Loucy (cell line): ENCODE results near the gene BRD4.

Experiments used
- H2AFZ ChIP-seq: fragments of 200-600 bp; sonication (generic); 2 replicates; pipeline ENCODE4 v1.6.0; 2016; ENCODE audit warnings: antibody characterized with exemption, mild to moderate bottlenecking, low read length, moderate library complexity
- H3F3A ChIP-seq: fragments of 200-600 bp; 2 replicates; pipeline ENCODE4 v1.6.0; 2016; ENCODE audit warnings: antibody characterized with exemption, low read depth, mild to moderate bottlenecking
- H3K27me3 ChIP-seq: fragments of 200-600 bp; sonication (generic); 2 replicates; pipeline ENCODE4 v1.6.1; 2014; ENCODE audit warnings: low read length, mild to moderate bottlenecking; ENCODE audit not compliant: insufficient read depth, poor library complexity, severe bottlenecking
- H3K36me3 ChIP-seq: fragments of 200-600 bp; sonication (generic); 2 replicates; pipeline ENCODE4 v1.6.1; 2016; ENCODE audit warnings: low read length; ENCODE audit not compliant: insufficient read depth
- H3K4me1 ChIP-seq: fragments of 200-600 bp; sonication (generic); 2 replicates; pipeline ENCODE4 v1.5.1; 2014; ENCODE audit warnings: low read length, mild to moderate bottlenecking; ENCODE audit not compliant: insufficient read depth, poor library complexity, severe bottlenecking
- H3K4me2 ChIP-seq: fragments of 200-600 bp; sonication (generic); 2 replicates; pipeline ENCODE4 v1.6.0; 2014; ENCODE audit warnings: antibody characterized with exemption, low read length, low read depth, mild to moderate bottlenecking; ENCODE audit not compliant: poor library complexity, severe bottlenecking
- H3K4me3 ChIP-seq: fragments of 200-600 bp; sonication (generic); 2 replicates; pipeline ENCODE4 v1.5.1; 2014; ENCODE audit warnings: low read length, mild to moderate bottlenecking, mixed read lengths; ENCODE audit not compliant: poor library complexity, severe bottlenecking
- H3K79me2 ChIP-seq: fragments of 200-600 bp; sonication (generic); 2 replicates; pipeline ENCODE4 v1.6.1; 2014; ENCODE audit warnings: low read length; ENCODE audit not compliant: insufficient read depth
- H3K9ac ChIP-seq: fragments of 200-600 bp; sonication (generic); 2 replicates; pipeline ENCODE4 v1.6.0; 2014; ENCODE audit warnings: mild to moderate bottlenecking, low read depth, low read length, moderate library complexity; ENCODE audit not compliant: poor library complexity, severe bottlenecking
- H3K9me2 ChIP-seq: fragments of 200-600 bp; sonication (generic); replicated peaks from 2 replicates; pipeline ENCODE4 v1.6.1; 2016; ENCODE audit warnings: low read depth, low read length, mixed read lengths
- H3K9me3 ChIP-seq: fragments of 200-600 bp; sonication (generic); 2 replicates; pipeline ENCODE4 v1.6.1; 2014; ENCODE audit warnings: mild to moderate bottlenecking, antibody characterized with exemption, low read length, low read depth; ENCODE audit not compliant: insufficient read depth
- H4K20me1 ChIP-seq: fragments of 200-600 bp; sonication (generic); 2 replicates; pipeline ENCODE4 v1.6.0; 2014; ENCODE audit warnings: antibody characterized with exemption, low read length, mild to moderate bottlenecking; ENCODE audit not compliant: insufficient read depth, poor library complexity, severe bottlenecking
- EZH2phosphoT487 ChIP-seq: fragments of 200-600 bp; IDR thresholded peaks from 2 replicates; pipeline ENCODE4 v1.6.1; 2018; ENCODE audit warnings: antibody characterized with exemption, mild to moderate bottlenecking, moderate library complexity, borderline replicate concordance
- TF ChIP-seq, protein P1 (sequence below): fragments of 200-600 bp; sonication (generic); conservative IDR thresholded peaks from 2 replicates; pipeline ENCODE4 v1.5.1; 2014; ENCODE audit warnings: mild to moderate bottlenecking, antibody characterized with exemption, low read length

The BRD4 gene

DNA sequence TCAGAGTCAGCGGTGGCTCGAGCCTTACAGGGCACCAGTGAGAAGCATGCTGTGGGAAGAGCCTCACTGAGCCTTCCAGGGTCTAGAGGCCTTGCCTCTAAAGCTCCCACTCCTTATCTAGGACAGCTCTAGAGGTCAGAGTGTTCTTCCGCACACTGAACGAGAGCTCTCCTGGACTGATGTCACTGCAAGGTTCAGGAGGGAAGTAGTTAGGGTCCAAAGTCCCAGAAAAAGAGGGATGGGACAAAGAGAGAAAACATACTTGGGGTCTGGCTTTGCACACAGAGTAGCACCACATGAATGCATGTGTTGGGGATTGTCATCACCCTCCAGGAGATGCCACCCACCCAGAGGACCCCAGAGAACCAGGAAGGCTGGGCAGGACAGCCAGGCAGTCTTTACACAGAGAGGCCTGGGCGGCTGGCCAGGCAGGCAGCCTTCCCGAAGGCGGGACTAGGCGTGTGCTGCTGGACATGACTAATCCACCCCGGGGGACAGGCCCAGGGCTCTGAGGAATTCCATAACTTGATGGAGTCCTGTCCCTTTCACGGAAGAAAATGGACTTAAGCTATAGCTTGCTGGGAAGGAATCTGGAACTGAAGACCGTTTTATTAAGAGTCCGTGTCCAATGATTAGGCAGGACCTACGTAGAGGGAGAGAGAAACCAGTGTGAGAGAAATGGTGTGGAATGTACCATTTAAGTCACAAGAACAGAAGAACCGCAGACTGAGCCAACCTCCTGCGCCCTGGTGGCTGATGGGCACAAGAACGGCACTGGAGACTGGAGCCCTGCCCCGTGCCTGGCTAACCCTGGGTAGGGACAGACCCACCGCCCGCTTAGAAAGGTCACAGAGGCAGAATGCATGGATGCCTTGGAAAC is 83.5 kb downstream of the BRD4 start:
- H3K4me3 ChIP-seq, result no peak overlapping the region
- H3K4me1 ChIP-seq, result no peaks in the 10 kb centered on the region
- peaks cover 18% of the 10 kb centered on the region for H4K20me1 ChIP-seq
- no peaks in the 10 kb centered on the region for H3F3A ChIP-seq
- no peaks in the 10 kb centered on the region for H3K9me2 ChIP-seq
- no peaks in the 10 kb centered on the region for H3K9me3 ChIP-seq
- peaks cover 95% of the 10 kb centered on the region; the same call in 1 of the 2 replicates for H3K36me3 ChIP-seq
- H3K79me2 ChIP-seq, result peaks cover 4% of the 10 kb centered on the region; the same call in 1 of the 2 replicates
- no peak overlapping the region for H3K4me2 ChIP-seq
- TF ChIP-seq, protein P1, sequence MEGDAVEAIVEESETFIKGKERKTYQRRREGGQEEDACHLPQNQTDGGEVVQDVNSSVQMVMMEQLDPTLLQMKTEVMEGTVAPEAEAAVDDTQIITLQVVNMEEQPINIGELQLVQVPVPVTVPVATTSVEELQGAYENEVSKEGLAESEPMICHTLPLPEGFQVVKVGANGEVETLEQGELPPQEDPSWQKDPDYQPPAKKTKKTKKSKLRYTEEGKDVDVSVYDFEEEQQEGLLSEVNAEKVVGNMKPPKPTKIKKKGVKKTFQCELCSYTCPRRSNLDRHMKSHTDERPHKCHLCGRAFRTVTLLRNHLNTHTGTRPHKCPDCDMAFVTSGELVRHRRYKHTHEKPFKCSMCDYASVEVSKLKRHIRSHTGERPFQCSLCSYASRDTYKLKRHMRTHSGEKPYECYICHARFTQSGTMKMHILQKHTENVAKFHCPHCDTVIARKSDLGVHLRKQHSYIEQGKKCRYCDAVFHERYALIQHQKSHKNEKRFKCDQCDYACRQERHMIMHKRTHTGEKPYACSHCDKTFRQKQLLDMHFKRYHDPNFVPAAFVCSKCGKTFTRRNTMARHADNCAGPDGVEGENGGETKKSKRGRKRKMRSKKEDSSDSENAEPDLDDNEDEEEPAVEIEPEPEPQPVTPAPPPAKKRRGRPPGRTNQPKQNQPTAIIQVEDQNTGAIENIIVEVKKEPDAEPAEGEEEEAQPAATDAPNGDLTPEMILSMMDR, result no peak
- TF ChIP-seq EZH2phosphoT487, result no peak
- no peak overlapping the region for H3K9ac ChIP-seq
- H2AFZ ChIP-seq, result no peak overlapping the region
- no peaks in the 10 kb centered on the region for H3K27me3 ChIP-seq

DNA sequence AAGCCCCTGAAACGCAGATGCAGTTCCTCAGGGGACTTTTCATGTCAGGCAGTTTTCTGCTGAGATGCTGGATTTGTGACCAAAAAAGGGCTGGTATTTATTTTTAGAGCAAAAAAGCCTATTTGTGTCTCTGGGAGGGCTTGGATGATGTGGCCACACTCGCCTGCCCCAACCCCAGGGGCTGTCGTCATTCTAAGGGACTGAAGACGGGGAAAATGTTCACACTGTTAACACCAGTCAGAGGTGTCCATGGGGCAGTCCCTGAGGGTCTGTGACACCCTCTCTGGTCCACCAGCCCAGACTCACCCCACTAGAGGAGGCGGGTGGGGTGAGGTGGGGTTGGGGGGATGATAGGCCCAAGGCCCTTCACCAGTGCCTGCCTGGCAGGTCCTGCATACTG is 84.2 kb downstream of the BRD4 start:
- Histone ChIP-seq H3K4me3 (no peak overlapping the region), H3K4me2 (no peak overlapping the region), H3K9me2 (no peaks in the 10 kb centered on the region), H4K20me1 (peaks cover 18% of the 10 kb centered on the region), H3K79me2 (peaks cover 4% of the 10 kb centered on the region; the same call in 1 of the 2 replicates), H3F3A (no peaks in the 10 kb centered on the region), H3K36me3 (peaks cover 94% of the 10 kb centered on the region; the same call in 1 of the 2 replicates), H2AFZ (no peak overlapping the region), H3K4me1 (no peaks in the 10 kb centered on the region), H3K9me3 (no peaks in the 10 kb centered on the region), H3K27me3 (no peaks in the 10 kb centered on the region), H3K9ac (no peak overlapping the region)
- TF ChIP-seq, protein P1, result no peak
- TF ChIP-seq EZH2phosphoT487, result no peak

DNA sequence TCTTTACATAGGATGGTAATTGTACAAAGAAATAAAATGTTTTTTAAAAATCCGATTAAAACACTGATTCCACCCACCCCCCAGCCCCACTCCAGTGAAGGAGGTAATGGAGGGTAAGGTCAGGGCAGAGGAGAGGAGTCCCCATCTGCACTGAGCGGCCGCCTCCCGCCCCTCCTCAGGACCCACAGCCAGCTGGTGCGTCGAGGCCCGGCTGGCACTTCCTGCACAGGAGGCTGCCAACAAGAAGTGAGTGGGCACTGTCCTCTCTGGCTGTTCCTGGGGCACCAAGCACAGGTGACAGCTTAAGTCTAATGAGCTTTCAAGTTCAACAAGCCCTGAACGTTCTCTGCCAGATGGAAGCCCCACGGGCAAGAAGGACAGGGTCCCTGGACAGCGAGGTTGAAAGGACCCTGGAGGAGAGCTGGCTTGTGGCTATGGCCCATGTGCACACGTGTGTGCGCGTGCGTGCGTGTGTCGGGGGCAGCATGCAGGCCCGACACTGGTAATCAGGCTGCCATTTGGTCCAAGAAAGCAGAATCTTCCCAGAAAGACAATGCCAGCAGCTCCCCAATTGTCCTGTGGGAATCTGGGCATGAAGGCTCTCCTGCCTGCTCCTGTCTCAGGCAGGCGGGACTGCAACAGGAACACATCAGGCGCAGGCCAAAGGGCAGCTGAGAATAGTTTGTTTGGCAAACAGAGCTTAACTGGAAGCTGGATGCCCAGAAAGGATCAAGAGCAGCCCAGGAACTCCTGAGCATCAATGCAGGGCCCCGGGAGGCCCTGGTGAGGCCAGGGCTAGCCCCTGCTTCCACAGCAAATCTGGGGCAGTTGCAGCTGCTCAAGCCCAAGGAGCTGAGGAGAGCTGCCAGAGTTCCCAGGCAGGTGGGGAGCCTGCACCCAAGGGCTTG is 85.0 kb downstream of the BRD4 start:
- no peak overlapping the region for H3K4me3 ChIP-seq
- H3K4me2 ChIP-seq, result no peak overlapping the region

More for the DNA sequence above, 85.0 kb downstream of the BRD4 start:
- Histone ChIP-seq H4K20me1 (peaks cover 18% of the 10 kb centered on the region), H3K9me2 (no peaks in the 10 kb centered on the region), H3K9ac (no peak overlapping the region), H3K9me3 (no peaks in the 10 kb centered on the region), H3F3A (no peaks in the 10 kb centered on the region), H3K4me1 (no peaks in the 10 kb centered on the region), H3K27me3 (no peaks in the 10 kb centered on the region), H3K36me3 (peaks cover 91% of the 10 kb centered on the region; the same call in 1 of the 2 replicates), H3K79me2 (peaks cover 4% of the 10 kb centered on the region; the same call in 1 of the 2 replicates), H2AFZ (no peak overlapping the region)
- no peak for TF ChIP-seq EZH2phosphoT487
- TF ChIP-seq, protein P1, result no peak
